HT1080 (cell line): ENCODE measurements around the gene SGO2. TPM values are rescaled to one million over a fixed set of nuclear protein-coding genes. Genes with fewer than 3 reads are reported as not detected.
A peak's percentile ranks its signal among the peaks of the same experiment; 100 is the strongest.

Experiments
- DNase-seq: peaks from one replicate; pipeline ENCODE4 v3.0.0-alpha.2; 2015; ENCODE audit warnings: low read depth
- total RNA-seq: library from RNA; depleted of rRNA; stranded (reverse); fragments of >200 nt; shearing (Covaris generic); gene quantifications from 2 replicates; pipeline ENCODE4 v1.2.3, GENCODE V29; 2014; rRNA removed

The SGO2 gene
- total RNA-seq, 1 experiment from 2014 or later: 20.0 TPM

GRCh38 chr2:200620606-200621390, 94.8 kb downstream of the SGO2 start:
- DNase-seq: no peak

- DNase-seq: no peak
Measured at GRCh38 chr2:200622106-200622505, 96.1 kb downstream of the SGO2 start.

GRCh38 chr2:200624026-200624425, 98.0 kb downstream of the SGO2 start:
- DNase-seq: no peak

- peak; percentile 54 for DNase-seq
Measured at GRCh38 chr2:200624658-200625057, 98.7 kb downstream of the SGO2 start.

GRCh38 chr2:200625282-200625681, 99.3 kb downstream of the SGO2 start:
- DNase-seq: no peak

GRCh38 chr2:200625958-200626363, 100.0 kb downstream of the SGO2 start:
- DNase-seq: no peak

GRCh38 chr2:200627110-200627770, 101.2 kb downstream of the SGO2 start:
- no peak for DNase-seq

GRCh38 chr2:200628461-200628860, 102.5 kb downstream of the SGO2 start:
- DNase-seq: peak; percentile 68

- DNase-seq: no peak
Measured at GRCh38 chr2:200631287-200631686, 105.3 kb downstream of the SGO2 start.

Other genes starting within 250 kb of the SGO2 start
- gene SPATS2L, start 219.5 kb upstream of the SGO2 start, total RNA-seq: 145 and 158 TPM in 2 replicates
- 9.0 and 11.1 TPM in 2 replicates for gene KCTD18, start 16.1 kb upstream of the SGO2 start, total RNA-seq
- 27.6 and 30.8 TPM in 2 replicates for gene AOX1, start 59.8 kb downstream of the SGO2 start, total RNA-seq